Neuronal stem cell (in vitro differentiated cells): Measurements from ENCODE around the gene MACROD2.

Source experiments
- DNase-seq: peaks from one replicate; pipeline ENCODE4 v3.0.0-alpha.2; 2013; ENCODE audit warnings: low spot score
- H2AFZ ChIP-seq: one replicate; pipeline ENCODE4 v1.6.1; 2013; ENCODE audit warnings: mild to moderate bottlenecking, low read length, inconsistent platforms
- H2AK5ac ChIP-seq: 2 replicates; pipeline ENCODE4 v1.6.1; 2013; ENCODE audit warnings: low read depth, mild to moderate bottlenecking, inconsistent platforms, low read length, moderate library complexity, mixed read lengths
- H2BK120ac ChIP-seq: 2 replicates; pipeline ENCODE4 v1.6.1; 2013; ENCODE audit warnings: low read depth, mild to moderate bottlenecking, inconsistent platforms, low read length, moderate library complexity, mixed read lengths
- H2BK12ac ChIP-seq: one replicate; pipeline ENCODE4 v1.6.1; 2013; ENCODE audit warnings: low read length, inconsistent platforms
- H2BK15ac ChIP-seq: 2 replicates; pipeline ENCODE4 v1.6.1; 2013; ENCODE audit warnings: mild to moderate bottlenecking, low read length, inconsistent platforms, mixed read lengths
- H2BK5ac ChIP-seq: one replicate; pipeline ENCODE4 v1.6.1; 2013; ENCODE audit warnings: inconsistent platforms, mild to moderate bottlenecking, low read length, moderate library complexity
- H3K14ac ChIP-seq: one replicate; pipeline ENCODE4 v1.6.1; 2013; ENCODE audit warnings: low read length, inconsistent platforms
- H3K18ac ChIP-seq: 2 replicates; pipeline ENCODE4 v1.6.1; 2013; ENCODE audit warnings: low read length, inconsistent platforms
- H3K23ac ChIP-seq: 2 replicates; pipeline ENCODE4 v1.6.1; 2013; ENCODE audit warnings: low read depth, mild to moderate bottlenecking, mixed read lengths, low read length, inconsistent platforms; ENCODE audit not compliant: poor library complexity
- H3K27ac ChIP-seq: replicated peaks from 3 replicates; pipeline ENCODE4 v1.5.1; 2013; ENCODE audit warnings: low read length, inconsistent platforms
- H3K27me3 ChIP-seq, 3 experiments: 2 replicates each; pipeline ENCODE4 v1.6.1; 2013; ENCODE audit warnings: low read length in 3 of 3, mild to moderate bottlenecking in 2 of 3, inconsistent platforms in 1 of 3, low read depth in 1 of 3, mixed read lengths in 1 of 3, moderate library complexity in 1 of 3; ENCODE audit not compliant: control insufficient read depth in 3 of 3, insufficient read depth in 3 of 3
- H3K36me3 ChIP-seq, 2 donors: replicated peaks in 1 of 2; 2 replicates each; pipeline ENCODE4 v1.6.1; 2013; ENCODE audit warnings: low read length in 2 of 2; ENCODE audit not compliant: control insufficient read depth in 2 of 2, insufficient read depth in 2 of 2
- H3K4ac ChIP-seq: 2 replicates; pipeline ENCODE4 v1.6.1; 2013; ENCODE audit warnings: inconsistent platforms, mild to moderate bottlenecking, low read length, moderate library complexity
- H3K4me1 ChIP-seq, 2 donors: 1 replicate in 1 of 2; 2 replicates in 1 of 2; pipeline ENCODE4 v1.6.1; 2013; ENCODE audit warnings: low read length in 2 of 2, low read depth in 1 of 2; ENCODE audit not compliant: control insufficient read depth in 2 of 2, insufficient read depth in 1 of 2
- H3K4me2 ChIP-seq: one replicate; pipeline ENCODE4 v1.6.1; 2013; ENCODE audit warnings: mild to moderate bottlenecking, low read length, inconsistent platforms; ENCODE audit not compliant: insufficient read depth, poor library complexity, severe bottlenecking
- H3K4me3 ChIP-seq, 2 donors: 2 replicates each; pipeline ENCODE4 v1.5.1; 2013; ENCODE audit warnings: low read length in 2 of 2, mild to moderate bottlenecking in 2 of 2, inconsistent platforms in 1 of 2, moderate library complexity in 1 of 2
- H3K79me1 ChIP-seq: one replicate; pipeline ENCODE4 v1.6.1; 2013; ENCODE audit warnings: low read depth, mild to moderate bottlenecking, inconsistent platforms, low read length, moderate library complexity
- H3K9ac ChIP-seq: one replicate; pipeline ENCODE4 v1.6.1; 2013; ENCODE audit warnings: mild to moderate bottlenecking, low read depth, low read length, inconsistent platforms; ENCODE audit not compliant: poor library complexity
- H3K9me3 ChIP-seq, 2 donors: replicated peaks in 1 of 2; 2 replicates each; pipeline versions ENCODE3 to v1.6.1; 2013; ENCODE audit warnings: low read length in 2 of 2, mild to moderate bottlenecking in 2 of 2, inconsistent platforms in 1 of 2, low read depth in 1 of 2, mixed read lengths in 1 of 2, moderate library complexity in 1 of 2; ENCODE audit not compliant: control insufficient read depth in 2 of 2, insufficient read depth in 1 of 2
- H4K8ac ChIP-seq: one replicate; pipeline ENCODE4 v1.6.1; 2013; ENCODE audit warnings: low read depth, mild to moderate bottlenecking, inconsistent platforms, low read length, moderate library complexity
- H4K91ac ChIP-seq: one replicate; pipeline ENCODE4 v1.6.1; 2013; ENCODE audit warnings: low read length, low read depth, mild to moderate bottlenecking, inconsistent platforms; ENCODE audit not compliant: poor library complexity
- WGBS, 2 donors: extraction: QIAGEN DNeasy Blood & Tissue Kit; methylation state at CpG; one replicate each; pipeline ENCODE4 v1.1.7; 2013; ENCODE audit warnings: missing lambda C conversion rate in 2 of 2, mixed read lengths in 1 of 2; ENCODE audit not compliant: insufficient read length in 2 of 2, insufficient replicate concordance in 1 of 2; ENCODE audit errors: extremely low coverage in 2 of 2; 5-methylcytosine and 5-hydroxymethylcytosine counted together

The MACROD2 gene

GRCh38 chr20:15965165-15965564 is 1969.8 kb downstream of the MACROD2 start:
- Histone ChIP-seq H2AK5ac (no peak overlapping the region), H3K14ac (no peak overlapping the region), H3K36me3 (no peaks in the 10 kb centered on the region), H3K23ac (no peak overlapping the region), H3K9me3 (peaks cover 2 to 11% of the 10 kb centered on the region in 2 donors), H2BK120ac (no peak overlapping the region), H4K8ac (no peak overlapping the region), H2BK5ac (no peak overlapping the region), H3K4ac (no peak overlapping the region), H2BK15ac (no peak overlapping the region), H4K91ac (no peak overlapping the region), H3K27ac (no peak overlapping the region), H3K4me2 (no peak overlapping the region), H3K9ac (no peak overlapping the region), H3K4me3 (no peak overlapping the region), H3K18ac (no peak overlapping the region), H2AFZ (no peak overlapping the region), H3K79me1 (no peaks in the 10 kb centered on the region), H2BK12ac (no peak overlapping the region), H3K4me1 (no peaks in the 10 kb centered on the region), H3K27me3 (no peaks in the 10 kb centered on the region)
- WGBS, 2 donors, result no CpG with 5 or more reads among the region's 4 CpGs
- DNase-seq, result no peak

GRCh38 chr20:15967334-15967733 is 1972.0 kb downstream of the MACROD2 start:
- no peaks in the 10 kb centered on the region for H3K4me1 ChIP-seq
- H3K14ac ChIP-seq, result no peak overlapping the region
- no peak overlapping the region for H4K91ac ChIP-seq
- H2BK15ac ChIP-seq, result no peak overlapping the region
- H2AK5ac ChIP-seq, result no peak overlapping the region
- no peak overlapping the region for H3K27ac ChIP-seq
- H3K4ac ChIP-seq, result no peak overlapping the region
- no peak overlapping the region for H3K18ac ChIP-seq
- WGBS, 2 donors, result no CpG with 5 or more reads among the region's 5 CpGs
- H3K9me3 ChIP-seq, result peaks cover 3 to 31% of the 10 kb centered on the region in 2 donors
- H4K8ac ChIP-seq, result no peak overlapping the region
- no peak overlapping the region for H2BK5ac ChIP-seq
- H3K79me1 ChIP-seq, result no peaks in the 10 kb centered on the region
- H3K27me3 ChIP-seq, result no peaks in the 10 kb centered on the region
- no peak overlapping the region for H2AFZ ChIP-seq
- no peak overlapping the region for H2BK120ac ChIP-seq
- no peak overlapping the region for H3K23ac ChIP-seq
- DNase-seq, result no peak
- no peak overlapping the region for H3K4me3 ChIP-seq
- H3K4me2 ChIP-seq, result no peak overlapping the region
- no peak overlapping the region for H2BK12ac ChIP-seq
- H3K36me3 ChIP-seq, result no peaks in the 10 kb centered on the region
- no peak overlapping the region for H3K9ac ChIP-seq

- Histone ChIP-seq H3K23ac (no peak overlapping the region), H3K27me3 (no peaks in the 10 kb centered on the region), H3K27ac (peak overlapping the region; percentile 21), H3K9me3 (peaks cover 4 to 38% of the 10 kb centered on the region in 2 donors), H2BK15ac (no peak overlapping the region), H3K14ac (no peak overlapping the region), H2BK120ac (no peak overlapping the region), H2AK5ac (no peak overlapping the region), H3K9ac (no peak overlapping the region), H3K18ac (no peak overlapping the region), H4K8ac (no peak overlapping the region), H3K79me1 (no peaks in the 10 kb centered on the region), H3K36me3 (no peaks in the 10 kb centered on the region), H3K4me2 (no peak overlapping the region), H2AFZ (peak overlapping the region; percentile 41), H2BK12ac (no peak overlapping the region), H4K91ac (no peak overlapping the region), H3K4me3 (no peak overlapping the region), H2BK5ac (no peak overlapping the region), H3K4ac (no peak overlapping the region), H3K4me1 (peaks cover 11 to 18% of the 10 kb centered on the region in 2 donors)
- no CpG with 5 or more reads among the region's 5 CpGs for WGBS, 2 donors
- DNase-seq, result peak; percentile 76
Measured at GRCh38 chr20:15976047-15976736, 1980.9 kb downstream of the MACROD2 start.

- H3K27ac ChIP-seq, result peak overlapping the region; percentile 80
- H3K4ac ChIP-seq, result no peak overlapping the region
- no peak overlapping the region for H3K14ac ChIP-seq
- H3K36me3 ChIP-seq, result no peaks in the 10 kb centered on the region
- no peaks in the 10 kb centered on the region for H3K27me3 ChIP-seq
- H3K4me3 ChIP-seq, result no peak overlapping the region
- H3K9me3 ChIP-seq, result peaks cover 3 to 31% of the 10 kb centered on the region in 2 donors
- H2BK5ac ChIP-seq, result no peak overlapping the region
- no peak overlapping the region for H2BK120ac ChIP-seq
- no peak for DNase-seq
- no peak overlapping the region for H2AK5ac ChIP-seq
- no peak overlapping the region for H3K23ac ChIP-seq
- no peak overlapping the region for H4K8ac ChIP-seq
- H3K4me2 ChIP-seq, result no peak overlapping the region
- no peak overlapping the region for H4K91ac ChIP-seq
- no CpG with 5 or more reads among the region's 5 CpGs for WGBS, 2 donors
- H2BK12ac ChIP-seq, result no peak overlapping the region
- no peak overlapping the region for H3K9ac ChIP-seq
- H2BK15ac ChIP-seq, result no peak overlapping the region
- no peaks in the 10 kb centered on the region for H3K79me1 ChIP-seq
- no peak overlapping the region for H3K18ac ChIP-seq
- peaks cover 11 to 18% of the 10 kb centered on the region in 2 donors for H3K4me1 ChIP-seq
- no peak overlapping the region for H2AFZ ChIP-seq
Measured at GRCh38 chr20:15977026-15977425, 1981.7 kb downstream of the MACROD2 start.
